GM13977 (cell line): ENCODE data around the gene COLEC12.
"Not testable (repeated sequence)": the region's sequence is repeated elsewhere in the genome, so short reads cannot be mapped to it uniquely, and the experiment has no call there.

ENCODE experiments used
- DNase-seq: peaks from one replicate; pipeline ENCODE4 v3.0.0; 2012; ENCODE audit warnings: low spot score
- CTCF ChIP-seq: IDR thresholded peaks from 2 replicates; pipeline ENCODE4 v1.5.1; 2012; ENCODE audit warnings: mild to moderate bottlenecking, control low read depth; ENCODE audit not compliant: insufficient read depth; ENCODE audit errors: extremely low read depth, missing control alignments
- in situ Hi-C: fragments of 300-500 bp; cut with MboI; formaldehyde crosslinking; loops from one replicate; pipeline ENCODE4 v1.12.0; 2022; ENCODE audit warnings: low sequenced_read_pairs, low pct_unique_long_range_greater_than_20kb, mixed read lengths, inconsistent platforms; ENCODE audit not compliant: unreplicated experiment

Gene COLEC12

DNA sequence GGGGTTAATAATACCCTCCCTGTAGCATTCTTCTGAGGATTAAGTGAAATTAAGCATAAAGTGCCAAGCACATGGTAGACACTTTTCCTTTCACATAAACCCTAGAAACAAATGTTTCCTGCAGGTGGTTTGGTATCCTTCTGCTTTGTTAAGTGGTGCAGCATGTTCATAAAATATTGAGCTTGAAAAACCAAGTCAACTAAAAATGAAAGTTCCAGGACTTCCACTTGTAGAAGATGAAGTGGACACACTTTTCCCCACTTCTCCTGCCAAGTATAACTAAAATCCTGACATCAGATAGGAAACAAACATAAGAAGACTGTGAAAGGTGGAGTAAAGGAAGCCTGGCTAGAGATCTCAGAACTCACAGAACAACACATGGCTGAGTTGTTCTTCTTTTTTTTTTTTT lies 90.5 kb downstream of the COLEC12 start:
- no peak for DNase-seq
- in situ Hi-C loops = no loop called here
- TF ChIP-seq CTCF = no peak

- no peak for TF ChIP-seq CTCF
- in situ Hi-C loops = no loop called here
- DNase-seq = no peak
These were observed 92.1 kb downstream of the COLEC12 start for GRCh38 chr18:408367-408766.

DNA sequence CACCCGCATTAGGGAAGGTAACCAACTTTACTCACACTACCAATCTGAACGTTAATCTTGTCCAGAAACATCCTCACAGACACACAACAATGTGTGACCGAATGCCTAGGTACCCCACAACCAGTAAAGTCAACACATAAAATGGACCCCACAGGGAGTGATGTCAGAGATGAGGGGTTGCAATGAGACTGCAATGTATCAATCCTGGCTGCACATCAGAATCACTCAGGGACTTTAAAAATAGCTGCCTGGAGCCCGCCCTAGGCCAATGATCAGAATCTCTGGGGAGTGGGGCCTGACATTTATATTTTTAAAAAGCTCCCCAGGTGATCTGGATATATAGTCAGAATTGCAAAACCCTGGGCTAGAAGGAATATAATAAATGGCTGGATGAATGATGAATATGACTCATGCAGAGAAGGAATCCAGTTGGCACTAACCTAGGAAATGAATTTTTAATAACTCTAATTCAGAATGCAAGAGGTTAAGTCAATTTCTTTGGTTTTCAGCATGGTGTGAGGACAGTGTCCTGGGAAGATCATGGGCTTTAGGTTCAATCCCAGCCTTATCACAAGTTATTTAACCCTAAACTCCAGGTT lies 92.8 kb downstream of the COLEC12 start:
- in situ Hi-C loops = no loop called here
- no peak for TF ChIP-seq CTCF
- no peak for DNase-seq

GRCh38 chr18:407191-407590 lies 93.3 kb downstream of the COLEC12 start:
- in situ Hi-C loops = no loop called here
- no peak for DNase-seq
- TF ChIP-seq CTCF = no peak

DNA sequence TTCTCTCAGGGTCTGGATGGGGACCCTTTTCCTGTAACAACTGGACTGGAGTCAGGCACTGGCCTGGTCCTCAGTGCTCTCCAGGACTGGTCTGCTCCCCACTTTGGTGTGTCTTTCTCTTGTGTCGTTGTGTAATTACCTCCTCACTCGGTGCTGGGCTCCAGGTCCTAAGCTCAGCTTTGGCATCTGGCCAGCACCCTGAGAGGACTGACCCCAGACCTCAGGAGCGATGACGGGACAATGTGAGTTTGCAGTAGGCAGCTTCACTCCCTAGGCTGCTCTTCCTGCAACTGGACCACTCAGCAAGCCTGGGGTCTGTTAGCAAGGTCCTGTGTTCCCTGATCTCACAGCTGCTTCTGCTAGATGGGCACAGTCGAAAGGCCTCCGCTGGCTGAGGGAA lies 93.8 kb downstream of the COLEC12 start:
- TF ChIP-seq CTCF = no peak
- in situ Hi-C loops = no loop called here
- no peak for DNase-seq

DNA sequence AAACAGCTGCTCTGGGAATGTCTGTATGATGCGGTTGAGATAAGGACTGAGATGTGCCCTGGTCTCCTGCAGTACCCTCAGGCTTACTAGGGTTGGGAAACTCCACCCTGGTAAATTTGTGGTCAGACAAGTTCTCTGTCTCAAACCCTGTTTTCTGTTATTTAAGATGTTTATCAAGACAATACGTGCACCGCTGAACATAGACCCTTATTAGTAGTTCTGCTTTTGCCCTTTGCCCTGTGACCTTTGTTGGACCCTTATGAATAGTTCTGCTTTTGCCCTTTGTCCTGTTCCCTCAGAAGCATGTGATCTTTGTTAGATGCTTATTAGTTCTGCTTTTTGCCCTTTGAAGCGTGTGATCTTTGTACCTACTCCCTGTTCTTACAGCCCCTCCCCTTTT lies 95.5 kb downstream of the COLEC12 start:
- in situ Hi-C loops, DNase-seq: not testable (repeated sequence)

GRCh38 chr18:404061-404636 lies 96.4 kb downstream of the COLEC12 start:
- DNase-seq = no peak
- in situ Hi-C loops = no loop called here
- TF ChIP-seq CTCF = no peak
